ENCODE measurements around the gene BHLHE40.

DNA sequence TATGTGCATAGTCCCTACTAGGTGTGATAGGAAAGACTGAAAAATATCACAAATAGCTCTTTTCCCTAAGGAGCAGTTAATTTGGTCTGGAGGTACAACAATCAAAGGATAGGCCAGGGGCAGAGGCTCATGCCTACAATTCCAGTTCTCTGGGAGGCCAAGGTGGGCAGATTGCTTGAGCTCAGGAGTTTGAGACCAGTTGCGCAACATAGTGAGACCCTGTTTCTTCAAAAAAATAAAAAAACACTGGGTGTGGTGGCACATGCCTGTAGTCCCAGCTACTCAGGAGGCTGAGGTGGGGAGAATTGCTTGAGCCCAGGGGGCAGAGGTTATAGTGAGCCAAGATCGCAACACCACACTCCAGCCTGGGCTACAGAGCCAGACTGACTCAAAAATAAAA is 30.2 kb upstream of the BHLHE40 start:
- TF ChIP-seq POLR2A (IDR thresholded peaks at IDR 0.05; ENCODE audit: low read length) = no peak
- no peak for TF ChIP-seq GATA1 (IDR thresholded peaks at IDR 0.05; ENCODE audit: low read depth, low read length)
